Tongue (tissue), 2 donors: ENCODE data around the gene LCE1D. TPM values are rescaled to one million over a fixed set of nuclear protein-coding genes. Genes with fewer than 3 reads are reported as not detected.

Source experiments
- DNase-seq: peaks from one replicate; pipeline ENCODE4 v3.0.0-alpha.2; 2015
- total RNA-seq: library from RNA; depleted of rRNA; stranded (reverse); fragments of >200 nt; gene quantifications from one replicate; pipeline ENCODE4 v1.2.3, GENCODE V29; 2014

LCE1D gene
- total RNA-seq, 1 donor from 2014 or later: not detected

DNA sequence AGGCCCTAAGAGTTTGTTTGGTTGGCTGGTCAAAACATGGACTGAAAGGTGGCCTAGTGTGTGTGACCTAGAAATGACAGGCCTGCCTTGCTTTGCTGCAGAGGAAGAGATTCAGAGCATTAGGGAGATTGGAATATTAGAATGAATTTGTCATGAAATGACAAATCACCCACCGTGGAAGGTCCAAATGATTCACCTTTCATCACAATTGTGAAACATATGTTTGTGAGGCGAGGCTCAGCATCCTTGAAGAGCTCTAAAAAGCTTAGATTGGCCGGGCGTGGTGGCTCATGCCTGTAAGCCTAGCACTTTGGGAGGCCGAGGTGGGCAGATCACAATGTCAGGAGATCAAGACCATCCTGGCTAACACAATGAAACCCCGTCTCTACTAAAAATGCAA is 20.8 kb downstream of the LCE1D start:
- no peak for DNase-seq

DNA sequence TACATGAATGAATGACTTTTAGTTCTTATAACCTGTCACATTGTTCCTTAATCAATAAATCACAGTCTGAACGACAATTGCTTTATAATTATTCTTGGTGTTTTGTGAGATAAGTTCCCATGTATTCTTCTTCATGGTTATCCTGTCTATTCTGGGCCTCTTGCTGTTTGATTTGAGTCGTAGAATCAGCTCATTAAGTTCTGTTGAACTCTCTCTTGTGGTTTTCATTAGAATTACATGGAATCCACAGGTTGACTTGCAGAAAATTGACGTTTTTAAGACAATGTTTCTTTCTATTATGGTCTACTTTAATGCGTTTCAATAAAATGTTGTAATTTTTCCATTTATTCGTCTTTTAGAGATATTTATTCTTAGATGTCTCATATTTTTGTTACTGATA is 26.8 kb downstream of the LCE1D start:
- no peak for DNase-seq

DNA sequence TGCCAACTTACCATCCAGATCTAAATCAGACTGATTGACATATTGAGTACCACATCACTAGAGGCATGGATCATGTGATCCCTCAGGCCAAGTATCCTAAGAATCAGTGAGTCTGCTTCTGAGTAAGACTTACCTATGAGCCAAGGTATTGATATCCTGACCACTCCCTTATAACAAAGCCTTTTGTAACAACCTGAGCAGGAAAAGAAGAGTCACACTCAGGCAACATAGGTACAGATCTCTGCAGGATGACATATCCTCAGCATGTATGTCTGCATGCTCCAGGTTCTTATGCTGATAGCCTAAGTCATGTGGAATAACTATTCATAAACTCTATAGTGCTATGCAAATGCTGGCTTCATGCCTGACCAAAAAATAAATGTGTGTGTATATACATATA is 28.4 kb downstream of the LCE1D start:
- DNase-seq: no peak

DNA sequence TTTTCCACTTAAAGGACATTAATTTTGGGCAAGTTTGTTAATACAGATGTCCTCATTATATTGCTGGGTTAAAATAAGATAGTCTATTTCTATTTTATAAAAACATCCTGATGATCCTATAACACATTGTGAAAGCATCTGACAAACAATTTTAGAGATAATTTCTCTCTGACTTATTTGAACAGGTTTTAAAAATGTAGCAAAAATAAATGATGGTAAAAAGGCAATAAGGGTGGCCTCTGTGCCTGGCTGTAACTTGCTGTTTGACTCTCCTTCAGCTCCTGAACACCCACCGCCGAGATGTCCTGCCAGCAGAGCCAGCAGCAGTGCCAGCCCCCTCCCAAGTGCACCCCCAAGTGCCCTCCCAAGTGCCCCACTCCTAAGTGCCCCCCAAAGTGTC is 30.7 kb downstream of the LCE1D start, which contains the start of gene LCE1A:
Gene LCE1A, plus strand, starts transcription at position 301 of the 400 bp plus-strand sequence. Its CDS starts 0 bp downstream, at position 301.
- DNase-seq: no peak

DNA sequence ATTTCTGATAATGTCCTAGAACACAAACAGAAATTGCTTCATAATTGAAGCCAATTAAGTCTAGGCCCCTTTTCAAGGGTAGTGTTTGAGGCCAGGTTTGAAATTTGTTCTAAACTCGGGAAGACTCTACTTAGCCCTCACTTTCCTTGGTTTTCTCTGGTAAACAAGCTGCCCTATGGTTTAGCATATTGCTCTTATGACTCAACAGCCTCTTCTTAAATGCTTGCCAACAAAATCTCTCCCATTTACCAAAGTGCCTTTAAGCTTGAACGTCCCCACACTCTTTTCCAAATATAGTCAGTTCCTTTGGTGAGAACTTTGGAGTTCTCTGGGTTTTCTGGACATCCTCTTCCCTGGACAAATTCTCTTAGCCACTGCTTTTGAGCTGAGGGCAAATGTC is 40.3 kb downstream of the LCE1D start:
- DNase-seq: no peak

DNA sequence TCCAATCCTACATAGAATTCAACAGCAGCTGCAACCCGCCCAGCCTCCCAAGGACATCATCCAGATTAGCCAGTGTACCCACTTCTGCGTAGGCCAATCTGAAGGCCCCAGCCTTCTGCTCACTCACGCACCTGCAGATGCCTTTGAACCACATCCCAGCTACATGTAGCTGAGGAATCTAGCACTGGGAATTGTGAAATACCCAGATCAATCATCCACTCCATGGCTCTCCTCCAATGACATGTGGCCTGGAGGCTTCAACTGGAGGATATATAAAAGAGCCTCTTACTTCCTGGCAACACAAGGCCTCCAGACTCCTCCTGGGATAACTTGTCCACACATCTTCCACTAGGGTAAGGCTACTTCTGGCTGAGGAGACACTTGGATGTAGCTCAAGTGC is 46.0 kb downstream of the LCE1D start, which contains the start of gene LCE6A:
Gene LCE6A, plus strand, starts transcription at position 301 of the 400 bp plus-strand sequence. CDS start 665 bp downstream, outside the sequence.
- DNase-seq: peak; percentile 18

Other genes starting within 250 kb of the LCE1D start
- gene LCE3E, start 229.9 kb upstream of the LCE1D start, total RNA-seq: not detected
- not detected for gene LCE3D, start 216.2 kb upstream of the LCE1D start, total RNA-seq
- gene LCE3C, start 196.5 kb upstream of the LCE1D start, total RNA-seq: not detected
- gene LCE3B, start 182.9 kb upstream of the LCE1D start, total RNA-seq: not detected
- not detected for gene LCE3A, start 173.6 kb upstream of the LCE1D start, total RNA-seq
- gene LCE2D, start 133.3 kb upstream of the LCE1D start, total RNA-seq: not detected
- not detected for gene LCE2C, start 121.4 kb upstream of the LCE1D start, total RNA-seq
- not detected for gene LCE2B, start 110.6 kb upstream of the LCE1D start, total RNA-seq
- not detected for gene LCE2A, start 98.4 kb upstream of the LCE1D start, total RNA-seq
- not detected for gene LCE4A, start 88.6 kb upstream of the LCE1D start, total RNA-seq
- 0.21 TPM for gene KPRP, start 38.7 kb upstream of the LCE1D start, total RNA-seq
- gene LCE1F, start 21.6 kb upstream of the LCE1D start, total RNA-seq: not detected
- gene LCE1E, start 10.5 kb upstream of the LCE1D start, total RNA-seq: not detected
- not detected for gene LCE1C, start 9.9 kb downstream of the LCE1D start, total RNA-seq
- gene LCE1B, start 15.2 kb downstream of the LCE1D start, total RNA-seq: not detected
- not detected for gene LCE1A, start 30.8 kb downstream of the LCE1D start, total RNA-seq
- gene LCE6A, start 46.1 kb downstream of the LCE1D start, total RNA-seq: not detected
- not detected for gene LCE7A, start 63.3 kb downstream of the LCE1D start, total RNA-seq
- gene SMCP, start 81.6 kb downstream of the LCE1D start, total RNA-seq: not detected
- 7.7 TPM for gene IVL, start 111.8 kb downstream of the LCE1D start, total RNA-seq
- not detected for gene SPRR5, start 150.5 kb downstream of the LCE1D start, total RNA-seq
- not detected for gene SPRR4, start 173.9 kb downstream of the LCE1D start, total RNA-seq
- not detected for gene SPRR1A, start 187.4 kb downstream of the LCE1D start, total RNA-seq
- 58.0 TPM for gene SPRR3, start 205.0 kb downstream of the LCE1D start, total RNA-seq
- gene SPRR1B, start 234.5 kb downstream of the LCE1D start, total RNA-seq: 1.3 TPM
- not detected for gene SPRR2D, start 244.4 kb downstream of the LCE1D start, total RNA-seq